ENCODE data around the gene HLA-DPB1.

GRCh38 chr6:33029328-33030184 lies 46.2 kb upstream of the HLA-DPB1 start:
- no peak for TF ChIP-seq CTCF (conservative IDR thresholded peaks at IDR 0.05; ENCODE audit: low read length)
- no peak for TF ChIP-seq EZH2phosphoT487 (IDR thresholded peaks at IDR 0.05; ENCODE audit: borderline replicate concordance)
